Neural cell (in vitro differentiated cells): ENCODE data around the gene PSMC3. TPM values are rescaled to one million over a fixed set of nuclear protein-coding genes. Genes with fewer than 3 reads are reported as not detected.

Experiments used
- H2AFZ ChIP-seq: fragments of 200-600, 300-800 bp; sonication (generic), shearing (Covaris generic); 2 replicates; pipeline ENCODE4 v1.6.0; 2014; ENCODE audit warnings: low read depth, mild to moderate bottlenecking, antibody characterized with exemption, low read length, moderate library complexity
- H3F3A ChIP-seq: fragments of 200-600 bp; shearing (Covaris generic); 2 replicates; pipeline ENCODE4 v1.6.1; 2016; ENCODE audit warnings: mild to moderate bottlenecking, moderate library complexity, mixed read lengths, antibody characterized with exemption, low read length; ENCODE audit not compliant: insufficient read depth, poor library complexity, severe bottlenecking
- H3K27ac ChIP-seq: fragments of 200-600, 300-800 bp; sonication (generic), shearing (Covaris generic); 2 replicates; pipeline ENCODE4 v1.5.1; 2014; ENCODE audit warnings: mild to moderate bottlenecking, low read length, moderate library complexity
- H3K27me3 ChIP-seq: fragments of 300-800, 200-600 bp; sonication (generic), shearing (Covaris generic); 2 replicates; pipeline ENCODE4 v1.6.0; 2014; ENCODE audit warnings: mild to moderate bottlenecking, low read depth, low read length, moderate library complexity; ENCODE audit not compliant: insufficient read depth
- H3K36me3 ChIP-seq: fragments of 300-800, 200-600 bp; sonication (generic), shearing (Covaris generic); 2 replicates; pipeline ENCODE4 v1.5.1; 2014; ENCODE audit warnings: mild to moderate bottlenecking, antibody characterized with exemption, low read length, moderate library complexity; ENCODE audit not compliant: insufficient read depth
- H3K4me2 ChIP-seq: fragments of 300-800, 200-600 bp; sonication (generic), shearing (Covaris generic); 2 replicates; pipeline ENCODE4 v1.6.0; 2014; ENCODE audit warnings: mild to moderate bottlenecking, low read length
- H3K4me3 ChIP-seq: fragments of 300-800, 200-600 bp; sonication (generic), shearing (Covaris generic); 2 replicates; pipeline ENCODE4 v1.5.1; 2014; ENCODE audit warnings: mild to moderate bottlenecking, low read length, moderate library complexity
- H3K79me2 ChIP-seq: fragments of 200-600 bp; shearing (Covaris generic); replicated peaks from 2 replicates; pipeline ENCODE4 v1.6.0; 2014; ENCODE audit warnings: mild to moderate bottlenecking, low read length, moderate library complexity; ENCODE audit not compliant: insufficient read depth
- H3K9ac ChIP-seq: fragments of 300-800, 200-600 bp; sonication (generic), shearing (Covaris generic); 2 replicates; pipeline ENCODE4 v1.6.1; 2016; ENCODE audit warnings: mild to moderate bottlenecking, low read length, mixed read lengths
- H3K9me2 ChIP-seq: fragments of 200-600 bp; shearing (Covaris generic); 2 replicates; pipeline ENCODE4 v1.6.1; 2016; ENCODE audit warnings: mild to moderate bottlenecking, low read length, mixed read lengths; ENCODE audit not compliant: insufficient read depth
- H3K9me3 ChIP-seq: fragments of 200-600, 300-800 bp; sonication (generic), shearing (Covaris generic); 2 replicates; pipeline ENCODE4 v1.6.1; 2016; ENCODE audit warnings: mild to moderate bottlenecking, mixed run types, low read length, moderate library complexity, mixed read lengths
- H4K20me1 ChIP-seq: fragments of 200-600 bp; shearing (Covaris generic); 2 replicates; pipeline ENCODE4 v1.6.1; 2016; ENCODE audit warnings: mild to moderate bottlenecking, mixed run types; ENCODE audit not compliant: insufficient read depth
- EP300 ChIP-seq: fragments of 450-650 bp; conservative IDR thresholded peaks from 2 replicates; pipeline ENCODE4 v1.6.1; 2014; ENCODE audit warnings: antibody characterized with exemption, mild to moderate bottlenecking, moderate library complexity; ENCODE audit not compliant: poor library complexity, severe bottlenecking
- EZH2 ChIP-seq: fragments of 200-600, 300-800 bp; shearing (Covaris generic), sonication (generic); IDR thresholded peaks from 2 replicates; pipeline ENCODE4 v1.6.1; 2014; ENCODE audit warnings: antibody characterized with exemption, low read length, borderline replicate concordance, mild to moderate bottlenecking; ENCODE audit not compliant: insufficient read depth, poor library complexity, severe bottlenecking
- MXI1 ChIP-seq: fragments of 450-650 bp; conservative IDR thresholded peaks from 2 replicates; pipeline ENCODE4 v1.6.1; 2014; ENCODE audit warnings: antibody characterized with exemption, mild to moderate bottlenecking; ENCODE audit not compliant: poor library complexity, severe bottlenecking
- POLR2AphosphoS5 ChIP-seq: IDR thresholded peaks from 2 replicates; pipeline ENCODE4 v1.6.1; 2012
- RAD21 ChIP-seq: fragments of 450-650 bp; conservative IDR thresholded peaks from 2 replicates; pipeline ENCODE4 v1.6.1; 2014; ENCODE audit warnings: antibody characterized with exemption, mild to moderate bottlenecking, moderate library complexity
- SMC3 ChIP-seq: fragments of 450-650 bp; conservative IDR thresholded peaks from 2 replicates; pipeline ENCODE4 v1.6.1; 2014; ENCODE audit warnings: antibody characterized with exemption, mild to moderate bottlenecking, moderate library complexity; ENCODE audit not compliant: poor library complexity
- TAF1 ChIP-seq: IDR thresholded peaks from 2 replicates; pipeline ENCODE4 v1.6.1; 2012; ENCODE audit warnings: low read depth
- polyA plus RNA-seq: library from polyadenylated mRNA; depleted of rRNA; stranded (reverse); fragments of >200 nt; gene quantifications from 2 replicates; pipeline ENCODE4 v1.2.3, GENCODE V29; 2014
- TF ChIP-seq, protein P1 (sequence below): IDR thresholded peaks from 2 replicates; pipeline ENCODE4 v1.6.1; 2012; ENCODE audit warnings: borderline replicate concordance
- TF ChIP-seq, protein P2 (sequence below): fragments of 450-650 bp; IDR thresholded peaks from 2 replicates; pipeline ENCODE4 v1.5.1; 2014; ENCODE audit warnings: antibody characterized with exemption, mild to moderate bottlenecking, moderate library complexity; ENCODE audit not compliant: poor library complexity, severe bottlenecking

The PSMC3 gene
- polyA plus RNA-seq, 1 donor from 2014 or later: 157 TPM

GRCh38 chr11:47410370-47411264 lies 15.6 kb downstream of the PSMC3 start:
- no peaks in the 10 kb centered on the region for H3K9me3 ChIP-seq
- peaks cover 7% of the 10 kb centered on the region for H3K79me2 ChIP-seq
- no peaks in the 10 kb centered on the region for H3K9me2 ChIP-seq
- peak overlapping the region; percentile 91 for H3K4me3 ChIP-seq
- no peak for TF ChIP-seq EP300
- no peak for TF ChIP-seq MXI1
- TF ChIP-seq TAF1: no peak
- TF ChIP-seq EZH2: no peak
- TF ChIP-seq, protein P1, sequence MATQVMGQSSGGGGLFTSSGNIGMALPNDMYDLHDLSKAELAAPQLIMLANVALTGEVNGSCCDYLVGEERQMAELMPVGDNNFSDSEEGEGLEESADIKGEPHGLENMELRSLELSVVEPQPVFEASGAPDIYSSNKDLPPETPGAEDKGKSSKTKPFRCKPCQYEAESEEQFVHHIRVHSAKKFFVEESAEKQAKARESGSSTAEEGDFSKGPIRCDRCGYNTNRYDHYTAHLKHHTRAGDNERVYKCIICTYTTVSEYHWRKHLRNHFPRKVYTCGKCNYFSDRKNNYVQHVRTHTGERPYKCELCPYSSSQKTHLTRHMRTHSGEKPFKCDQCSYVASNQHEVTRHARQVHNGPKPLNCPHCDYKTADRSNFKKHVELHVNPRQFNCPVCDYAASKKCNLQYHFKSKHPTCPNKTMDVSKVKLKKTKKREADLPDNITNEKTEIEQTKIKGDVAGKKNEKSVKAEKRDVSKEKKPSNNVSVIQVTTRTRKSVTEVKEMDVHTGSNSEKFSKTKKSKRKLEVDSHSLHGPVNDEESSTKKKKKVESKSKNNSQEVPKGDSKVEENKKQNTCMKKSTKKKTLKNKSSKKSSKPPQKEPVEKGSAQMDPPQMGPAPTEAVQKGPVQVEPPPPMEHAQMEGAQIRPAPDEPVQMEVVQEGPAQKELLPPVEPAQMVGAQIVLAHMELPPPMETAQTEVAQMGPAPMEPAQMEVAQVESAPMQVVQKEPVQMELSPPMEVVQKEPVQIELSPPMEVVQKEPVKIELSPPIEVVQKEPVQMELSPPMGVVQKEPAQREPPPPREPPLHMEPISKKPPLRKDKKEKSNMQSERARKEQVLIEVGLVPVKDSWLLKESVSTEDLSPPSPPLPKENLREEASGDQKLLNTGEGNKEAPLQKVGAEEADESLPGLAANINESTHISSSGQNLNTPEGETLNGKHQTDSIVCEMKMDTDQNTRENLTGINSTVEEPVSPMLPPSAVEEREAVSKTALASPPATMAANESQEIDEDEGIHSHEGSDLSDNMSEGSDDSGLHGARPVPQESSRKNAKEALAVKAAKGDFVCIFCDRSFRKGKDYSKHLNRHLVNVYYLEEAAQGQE: no peak
- no peak overlapping the region for H3K27ac ChIP-seq
- no peak overlapping the region for H3K9ac ChIP-seq
- no peaks in the 10 kb centered on the region for H4K20me1 ChIP-seq
- H2AFZ ChIP-seq: no peak overlapping the region
- no peaks in the 10 kb centered on the region for H3K27me3 ChIP-seq
- no peaks in the 10 kb centered on the region for H3K36me3 ChIP-seq
- no peak overlapping the region for H3K4me2 ChIP-seq
- no peaks in the 10 kb centered on the region for H3F3A ChIP-seq

DNA sequence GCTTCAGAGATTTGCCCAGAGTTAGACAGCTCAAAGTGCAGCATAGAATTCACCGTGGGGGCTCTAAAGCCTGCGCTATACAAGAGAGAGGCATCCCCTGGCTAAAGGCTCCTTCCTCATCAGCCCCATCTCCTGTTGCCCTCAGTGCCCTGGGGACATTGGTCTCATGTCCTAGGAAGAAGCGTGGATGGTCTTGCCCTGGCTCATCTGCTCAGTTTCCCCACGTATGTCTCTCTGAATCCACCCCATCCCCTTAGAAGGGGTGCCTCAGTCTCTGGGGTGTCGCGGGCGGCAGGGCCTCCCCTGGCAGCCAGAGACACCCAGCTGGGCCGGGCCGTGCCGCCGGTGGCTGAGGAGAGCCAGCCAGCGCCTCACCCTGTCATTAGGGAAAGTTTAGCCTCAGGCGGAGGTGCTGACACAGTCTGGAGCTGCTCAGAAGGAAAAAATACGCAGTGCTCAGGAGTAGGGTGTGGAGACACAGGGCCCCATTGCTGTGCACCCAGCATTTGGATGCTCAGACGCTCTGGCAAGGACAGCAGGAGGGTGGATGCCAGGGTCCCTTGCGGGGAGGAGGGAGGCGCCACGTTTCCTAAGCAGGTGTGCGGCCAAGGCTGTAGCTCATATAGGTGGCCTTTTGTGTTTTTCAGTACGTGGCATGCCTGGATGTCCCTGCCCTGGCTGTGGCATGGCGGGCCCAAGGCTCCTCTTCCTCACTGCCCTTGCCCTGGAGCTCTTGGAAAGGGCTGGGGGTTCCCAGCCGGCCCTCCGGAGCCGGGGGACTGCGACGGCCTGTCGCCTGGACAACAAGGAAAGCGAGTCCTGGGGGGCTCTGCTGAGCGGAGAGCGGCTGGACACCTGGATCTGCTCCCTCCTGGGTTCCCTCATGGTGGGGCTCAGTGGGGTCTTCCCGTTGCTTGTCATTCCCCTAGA lies 16.5 kb downstream of the PSMC3 start:
- peak overlapping the region; percentile 100 for H3K4me2 ChIP-seq
- H3K27me3 ChIP-seq: no peaks in the 10 kb centered on the region
- H3K79me2 ChIP-seq: peaks cover 7% of the 10 kb centered on the region
- no peak overlapping the region for H2AFZ ChIP-seq
- H3F3A ChIP-seq: no peaks in the 10 kb centered on the region
- peak overlapping the region; percentile 93 for H3K9ac ChIP-seq
- H4K20me1 ChIP-seq: no peaks in the 10 kb centered on the region
- no peaks in the 10 kb centered on the region for H3K9me3 ChIP-seq
- no peak overlapping the region for H3K27ac ChIP-seq
- no peaks in the 10 kb centered on the region for H3K36me3 ChIP-seq
- no peaks in the 10 kb centered on the region for H3K9me2 ChIP-seq
- H3K4me3 ChIP-seq: peak overlapping the region; percentile 91
- TF ChIP-seq EZH2 (no peak), RAD21 (no peak), EP300 (no peak), SMC3 (no peak), MXI1 (no peak), TAF1 (no peak), POLR2AphosphoS5 (no peak)
- TF ChIP-seq, protein P1: no peak
- TF ChIP-seq, protein P2, sequence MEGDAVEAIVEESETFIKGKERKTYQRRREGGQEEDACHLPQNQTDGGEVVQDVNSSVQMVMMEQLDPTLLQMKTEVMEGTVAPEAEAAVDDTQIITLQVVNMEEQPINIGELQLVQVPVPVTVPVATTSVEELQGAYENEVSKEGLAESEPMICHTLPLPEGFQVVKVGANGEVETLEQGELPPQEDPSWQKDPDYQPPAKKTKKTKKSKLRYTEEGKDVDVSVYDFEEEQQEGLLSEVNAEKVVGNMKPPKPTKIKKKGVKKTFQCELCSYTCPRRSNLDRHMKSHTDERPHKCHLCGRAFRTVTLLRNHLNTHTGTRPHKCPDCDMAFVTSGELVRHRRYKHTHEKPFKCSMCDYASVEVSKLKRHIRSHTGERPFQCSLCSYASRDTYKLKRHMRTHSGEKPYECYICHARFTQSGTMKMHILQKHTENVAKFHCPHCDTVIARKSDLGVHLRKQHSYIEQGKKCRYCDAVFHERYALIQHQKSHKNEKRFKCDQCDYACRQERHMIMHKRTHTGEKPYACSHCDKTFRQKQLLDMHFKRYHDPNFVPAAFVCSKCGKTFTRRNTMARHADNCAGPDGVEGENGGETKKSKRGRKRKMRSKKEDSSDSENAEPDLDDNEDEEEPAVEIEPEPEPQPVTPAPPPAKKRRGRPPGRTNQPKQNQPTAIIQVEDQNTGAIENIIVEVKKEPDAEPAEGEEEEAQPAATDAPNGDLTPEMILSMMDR: no peak
